ENCODE results near the gene THAP12.

Gene THAP12

GRCh38 chr11:76400967-76401366 lies 20.0 kb upstream of the THAP12 start:
- H3K27me3 ChIP-seq (ENCODE audit: control insufficient read depth, insufficient read depth, low read length), result no peaks in the 10 kb centered on the region
- no peak overlapping the region for H3K4me2 ChIP-seq (ENCODE audit: low read length)
- H3K79me2 ChIP-seq, result no peaks in the 10 kb centered on the region
- H3K4me3 ChIP-seq (ENCODE audit: low read depth, low read length), result no peak overlapping the region
- no peak overlapping the region for H3K9ac ChIP-seq
- no peak overlapping the region for H2AFZ ChIP-seq
- H3K27ac ChIP-seq, result no peak overlapping the region
- H3K9me3 ChIP-seq (ENCODE audit: control insufficient read depth, low read length), result no peaks in the 10 kb centered on the region
- H3K36me3 ChIP-seq (ENCODE audit: control insufficient read depth, insufficient read depth, low read length), result no peaks in the 10 kb centered on the region
- no peak for TF ChIP-seq CTCF (IDR thresholded peaks at IDR 0.05)
- H3K4me1 ChIP-seq, result no peaks in the 10 kb centered on the region

GRCh38 chr11:76397383-76397782 lies 16.5 kb upstream of the THAP12 start:
- Histone ChIP-seq H3K27me3 (ENCODE audit: control insufficient read depth, insufficient read depth, low read length) (no peaks in the 10 kb centered on the region), H3K79me2 (no peaks in the 10 kb centered on the region), H3K4me2 (ENCODE audit: low read length) (no peak overlapping the region), H3K9ac (no peak overlapping the region), H3K36me3 (ENCODE audit: control insufficient read depth, insufficient read depth, low read length) (no peaks in the 10 kb centered on the region), H2AFZ (no peak overlapping the region), H3K4me3 (ENCODE audit: low read depth, low read length) (no peak overlapping the region), H3K27ac (no peak overlapping the region), H3K4me1 (no peaks in the 10 kb centered on the region), H3K9me3 (ENCODE audit: control insufficient read depth, low read length) (no peaks in the 10 kb centered on the region)
- TF ChIP-seq CTCF (IDR thresholded peaks at IDR 0.05), result no peak

GRCh38 chr11:76395296-76395695 lies 14.4 kb upstream of the THAP12 start:
- Histone ChIP-seq H3K36me3 (ENCODE audit: control insufficient read depth, insufficient read depth, low read length) (no peaks in the 10 kb centered on the region), H3K27ac (no peak overlapping the region), H3K27me3 (ENCODE audit: control insufficient read depth, insufficient read depth, low read length) (no peaks in the 10 kb centered on the region), H3K79me2 (no peaks in the 10 kb centered on the region), H3K4me1 (no peaks in the 10 kb centered on the region), H3K9me3 (ENCODE audit: control insufficient read depth, low read length) (no peaks in the 10 kb centered on the region), H3K4me2 (ENCODE audit: low read length) (no peak overlapping the region), H3K9ac (no peak overlapping the region), H3K4me3 (ENCODE audit: low read depth, low read length) (no peak overlapping the region), H2AFZ (no peak overlapping the region)
- no peak for TF ChIP-seq CTCF (IDR thresholded peaks at IDR 0.05)

- Histone ChIP-seq H3K4me3 (ENCODE audit: low read depth, low read length) (no peak overlapping the region), H2AFZ (no peak overlapping the region), H3K4me2 (ENCODE audit: low read length) (no peak overlapping the region), H3K27ac (no peak overlapping the region), H3K9ac (no peak overlapping the region), H3K79me2 (no peaks in the 10 kb centered on the region), H3K36me3 (ENCODE audit: control insufficient read depth, insufficient read depth, low read length) (no peaks in the 10 kb centered on the region), H3K9me3 (ENCODE audit: control insufficient read depth, low read length) (no peaks in the 10 kb centered on the region), H3K4me1 (no peaks in the 10 kb centered on the region), H3K27me3 (ENCODE audit: control insufficient read depth, insufficient read depth, low read length) (no peaks in the 10 kb centered on the region)
- no peak for TF ChIP-seq CTCF (IDR thresholded peaks at IDR 0.05)
Observed at GRCh38 chr11:76394411-76394810, 13.5 kb upstream of the THAP12 start.

- H3K4me2 ChIP-seq (ENCODE audit: low read length), result no peak overlapping the region
- no peaks in the 10 kb centered on the region for H3K79me2 ChIP-seq
- no peaks in the 10 kb centered on the region for H3K36me3 ChIP-seq (ENCODE audit: control insufficient read depth, insufficient read depth, low read length)
- H3K9ac ChIP-seq, result no peak overlapping the region
- H2AFZ ChIP-seq, result no peak overlapping the region
- no peaks in the 10 kb centered on the region for H3K27me3 ChIP-seq (ENCODE audit: control insufficient read depth, insufficient read depth, low read length)
- H3K27ac ChIP-seq, result no peak overlapping the region
- no peaks in the 10 kb centered on the region for H3K4me1 ChIP-seq
- no peak overlapping the region for H3K4me3 ChIP-seq (ENCODE audit: low read depth, low read length)
- no peak for TF ChIP-seq CTCF (IDR thresholded peaks at IDR 0.05)
- H3K9me3 ChIP-seq (ENCODE audit: control insufficient read depth, low read length), result no peaks in the 10 kb centered on the region
Observed at GRCh38 chr11:76392870-76393269, 11.9 kb upstream of the THAP12 start.
